Left ventricle myocardium inferior (tissue), 1 donor: ENCODE measurements around the gene ARPP21. TPM values are rescaled to one million over a fixed set of nuclear protein-coding genes. Genes with fewer than 3 reads are reported as not detected.

Experiments used
- DNase-seq: peaks from one replicate; pipeline ENCODE4 v3.0.0-alpha.2; 2020
- H3K27ac ChIP-seq: fragments of 200-600 bp; replicated peaks from 2 replicates; pipeline ENCODE4 v1.8.0; 2021
- H3K27me3 ChIP-seq: fragments of 200-600 bp; 2 replicates; pipeline ENCODE4 v1.8.0; 2021; ENCODE audit warnings: low read depth
- H3K36me3 ChIP-seq: fragments of 200-600 bp; 2 replicates; pipeline ENCODE4 v1.8.0; 2021
- H3K4me1 ChIP-seq: fragments of 200-600 bp; 2 replicates; pipeline ENCODE4 v1.8.0; 2021
- H3K4me3 ChIP-seq: fragments of 200-600 bp; 2 replicates; pipeline ENCODE4 v1.8.0; 2021; ENCODE audit warnings: mild to moderate bottlenecking, moderate library complexity
- H3K9me3 ChIP-seq: fragments of 200-600 bp; replicated peaks from 2 replicates; pipeline ENCODE4 v1.8.0; 2021
- CTCF ChIP-seq: fragments of 200-600 bp; IDR thresholded peaks from 2 replicates; pipeline ENCODE4 v1.8.0; 2021; ENCODE audit warnings: antibody characterized with exemption, mild to moderate bottlenecking, borderline replicate concordance
- intact Hi-C: fragments of 100-400 bp; cut with micrococcal nuclease; formaldehyde crosslinking; loops from one replicate; pipeline ENCODE4 v1.11.0; 2022
- total RNA-seq: library from RNA; stranded (reverse); fragmentation: NEBNext Ultra II Directional; extraction: Animal tissue kit (Norgen Biotek cat#: 25700); gene quantifications from one replicate; pipeline ENCODE4 v1.2.1, GENCODE V29; 2021
- donor health status: DM: no; HTN: yes; CAD: no; lungs with severe emphysema.

The ARPP21 gene
- total RNA-seq, 1 donor from 2014 or later, result not detected

- intact Hi-C loops, result no loop called here
- Histone ChIP-seq H3K4me3 (no peak overlapping the region), H3K27me3 (peaks cover 21% of the 10 kb centered on the region), H3K36me3 (no peaks in the 10 kb centered on the region), H3K27ac (no peak overlapping the region), H3K4me1 (peaks cover 3% of the 10 kb centered on the region), H3K9me3 (no peaks in the 10 kb centered on the region)
- DNase-seq, result no peak
- TF ChIP-seq CTCF, result no peak
These were observed 108.8 kb downstream of the ARPP21 start for GRCh38 chr3:35748144-35748543.

GRCh38 chr3:35751207-35751606, 111.9 kb downstream of the ARPP21 start:
- Histone ChIP-seq H3K4me3 (no peak overlapping the region), H3K36me3 (no peaks in the 10 kb centered on the region), H3K4me1 (no peaks in the 10 kb centered on the region), H3K9me3 (no peaks in the 10 kb centered on the region), H3K27ac (no peak overlapping the region), H3K27me3 (peaks cover 9% of the 10 kb centered on the region)
- intact Hi-C loops, result no loop called here
- no peak for DNase-seq
- TF ChIP-seq CTCF, result no peak

GRCh38 chr3:35757991-35758757, 118.8 kb downstream of the ARPP21 start:
- Histone ChIP-seq H3K36me3 (no peaks in the 10 kb centered on the region), H3K27me3 (peaks cover 10% of the 10 kb centered on the region), H3K27ac (no peak overlapping the region), H3K9me3 (no peaks in the 10 kb centered on the region), H3K4me1 (no peaks in the 10 kb centered on the region), H3K4me3 (no peak overlapping the region)
- intact Hi-C loops, result no loop called here
- DNase-seq, result no peak
- no peak for TF ChIP-seq CTCF

- intact Hi-C loops, result no loop called here
- DNase-seq, result no peak
- Histone ChIP-seq H3K4me3 (no peak overlapping the region), H3K36me3 (no peaks in the 10 kb centered on the region), H3K27ac (no peak overlapping the region), H3K27me3 (peaks cover 15% of the 10 kb centered on the region), H3K4me1 (no peaks in the 10 kb centered on the region), H3K9me3 (no peaks in the 10 kb centered on the region)
- no peak for TF ChIP-seq CTCF
These were observed 120.8 kb downstream of the ARPP21 start for GRCh38 chr3:35760146-35760545.

- peaks cover 12% of the 10 kb centered on the region for H3K27me3 ChIP-seq
- TF ChIP-seq CTCF, result no peak
- H3K4me1 ChIP-seq, result no peaks in the 10 kb centered on the region
- no peaks in the 10 kb centered on the region for H3K36me3 ChIP-seq
- H3K4me3 ChIP-seq, result no peak overlapping the region
- intact Hi-C loops, result no loop called here
- no peak overlapping the region for H3K27ac ChIP-seq
- DNase-seq, result no peak
- H3K9me3 ChIP-seq, result no peaks in the 10 kb centered on the region
These were observed 122.0 kb downstream of the ARPP21 start for GRCh38 chr3:35761311-35761710.
